HG03342 (cell line): Measurements from ENCODE around the gene MGLL.
A peak's percentile ranks its signal among the peaks of the same experiment; 100 is the strongest.

Experiments used
- ATAC-seq: cut with Tn5 transposase; IDR thresholded peaks from one replicate; pipeline ENCODE4 v1.9.1; 2021; ENCODE audit warnings: mild to moderate bottlenecking, moderate library complexity; ENCODE audit not compliant: unreplicated experiment

The MGLL gene

DNA sequence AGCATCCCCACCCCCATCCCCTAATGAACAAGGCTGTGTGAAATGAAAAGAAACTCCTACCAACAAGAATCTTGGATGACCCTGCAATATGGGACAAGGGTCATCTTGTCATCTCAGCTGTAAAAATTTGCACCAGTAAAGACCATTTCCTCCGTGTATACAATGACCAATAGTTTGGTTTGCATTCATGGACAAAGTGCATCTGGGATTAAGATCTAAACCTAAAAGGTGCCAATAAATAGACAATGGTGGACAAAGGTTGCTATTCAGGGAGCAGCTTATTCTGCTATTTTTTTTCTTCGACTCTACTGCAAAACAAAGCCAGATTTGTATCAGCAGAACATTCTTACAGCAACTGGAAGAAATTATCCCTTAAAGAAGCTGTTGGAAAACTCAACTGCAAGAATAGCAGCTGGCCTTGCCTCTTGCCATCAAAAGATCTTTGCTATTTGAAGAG is 8.0 kb downstream of the MGLL start:
- no peak for ATAC-seq

DNA sequence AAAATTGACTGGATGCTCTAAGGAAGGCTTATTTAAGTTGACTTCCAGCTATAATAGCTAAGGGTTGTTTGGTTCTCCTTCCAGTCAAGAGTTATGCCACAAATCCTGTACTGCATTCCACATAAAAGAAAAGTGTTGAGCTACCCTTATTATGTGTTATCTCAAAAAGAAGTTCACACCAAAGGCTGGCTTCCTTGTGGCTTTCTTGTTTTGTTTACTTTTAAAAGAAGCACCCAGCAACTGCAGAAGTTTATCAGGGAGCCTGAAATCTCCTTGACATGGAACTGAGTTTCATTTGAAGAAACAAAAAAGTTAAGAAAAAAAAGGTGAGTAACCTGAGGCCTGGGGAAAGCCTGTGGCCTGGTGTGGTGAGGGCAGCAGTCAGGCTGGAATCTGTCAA is 10.2 kb downstream of the MGLL start:
- ATAC-seq, result no peak

DNA sequence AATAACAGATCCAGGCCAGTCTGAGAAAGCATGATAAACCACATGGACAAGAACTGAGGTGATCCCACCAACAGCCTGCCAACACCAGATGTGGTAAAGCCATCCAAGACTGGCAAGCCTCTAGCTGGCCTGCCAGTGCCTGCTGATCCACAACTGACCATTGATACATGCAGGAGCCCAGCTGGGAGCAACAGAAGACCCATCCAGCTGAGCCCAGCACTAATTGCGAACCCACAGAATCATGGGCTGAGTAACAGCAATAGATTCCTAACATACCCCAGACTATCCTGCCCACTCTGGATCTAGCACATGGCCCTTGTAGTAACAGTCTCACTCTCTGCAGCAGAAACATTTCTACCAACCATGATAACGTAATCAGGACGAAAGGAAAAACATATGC is 10.6 kb downstream of the MGLL start:
- ATAC-seq, result no peak

DNA sequence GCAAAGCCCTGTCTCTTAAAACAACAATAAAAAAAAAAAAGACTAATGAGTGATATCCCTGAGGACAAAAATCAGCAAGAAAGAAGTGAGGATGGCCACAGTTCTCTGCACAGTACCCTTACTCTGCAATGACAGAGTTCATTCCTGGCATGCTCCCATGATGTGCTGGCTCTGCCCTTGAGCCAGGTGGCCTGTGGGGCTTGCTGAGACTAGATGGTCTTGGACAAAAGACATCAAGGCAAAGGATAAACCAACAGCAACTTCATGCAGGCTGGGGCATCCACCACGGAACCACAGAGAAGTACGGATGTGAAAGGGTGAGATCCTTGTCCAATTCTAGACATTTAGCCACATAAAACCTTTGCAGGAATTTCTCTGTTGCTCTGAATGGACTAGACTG is 12.7 kb downstream of the MGLL start:
- no peak for ATAC-seq

DNA sequence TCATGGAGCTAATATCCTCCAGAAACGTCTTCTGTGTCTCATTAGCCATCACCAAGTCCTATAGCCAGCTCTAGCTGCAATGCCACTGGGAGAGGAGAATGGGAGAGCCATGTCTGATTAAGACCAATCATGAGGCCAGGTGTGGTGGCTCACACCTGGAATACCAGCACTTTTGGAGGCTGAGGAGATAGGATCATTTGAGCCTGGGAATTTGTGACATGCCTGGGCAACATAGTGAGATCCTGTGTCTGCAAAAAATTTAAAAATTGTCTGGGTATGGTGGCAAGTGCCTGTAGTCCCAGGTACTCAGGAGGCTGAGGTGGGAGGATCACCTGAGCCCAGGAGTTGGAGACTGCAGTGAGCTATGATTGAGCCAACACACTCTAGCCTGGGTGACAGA is 13.1 kb downstream of the MGLL start:
- ATAC-seq, result no peak

DNA sequence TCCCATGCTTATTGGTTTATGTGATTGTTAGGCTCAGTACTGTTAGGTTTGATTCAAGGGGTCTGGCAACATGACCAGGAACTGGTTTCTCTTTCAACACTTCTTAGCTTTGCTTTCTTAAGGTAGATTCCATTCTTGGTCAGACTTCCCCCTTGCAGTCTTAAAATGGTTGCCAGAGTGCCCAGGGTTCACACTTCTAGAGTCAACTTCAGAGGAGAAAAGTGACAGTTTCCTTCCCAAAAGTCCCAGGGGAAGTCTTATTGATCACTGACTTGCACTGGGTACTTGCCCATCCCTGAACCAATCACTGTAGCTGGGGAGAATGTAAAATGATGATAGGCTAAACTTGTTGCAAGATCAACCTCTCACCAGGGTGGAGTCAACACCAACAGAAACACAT is 14.1 kb downstream of the MGLL start:
- ATAC-seq, result no peak

DNA sequence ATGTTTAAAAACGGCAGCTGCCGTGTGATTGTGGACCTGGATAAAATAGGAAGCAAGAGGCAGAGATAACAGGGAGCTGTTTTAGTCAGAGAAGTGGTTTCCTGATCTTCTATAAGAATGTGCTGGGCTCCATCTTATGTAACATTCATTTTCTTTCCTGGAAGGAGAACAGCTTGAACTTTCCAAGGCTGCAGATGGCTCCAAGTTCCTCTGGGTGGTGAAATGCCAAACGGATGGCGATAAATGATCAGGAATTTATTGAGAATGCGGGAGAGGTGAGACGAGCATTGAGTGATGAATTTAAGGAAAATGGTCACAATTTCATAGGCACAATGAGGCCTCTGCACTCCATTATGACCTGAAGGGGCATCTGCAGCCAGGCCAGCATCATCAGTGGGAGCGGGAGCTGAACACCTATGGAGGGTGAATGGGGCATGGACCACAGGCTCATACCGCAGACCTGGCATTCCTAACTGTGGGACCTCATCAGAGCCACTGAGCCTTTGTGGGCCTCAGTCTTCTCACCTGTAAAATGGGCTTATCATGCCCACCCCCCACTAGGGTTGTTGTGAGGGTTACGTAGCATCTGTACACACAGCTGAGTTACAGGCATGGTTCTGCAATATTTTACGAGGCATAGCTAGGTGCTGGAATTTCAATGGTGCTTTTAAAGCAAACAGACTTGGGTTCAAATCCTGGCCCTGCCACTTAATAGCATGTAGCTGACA is 17.1 kb downstream of the MGLL start:
- ATAC-seq, result no peak

DNA sequence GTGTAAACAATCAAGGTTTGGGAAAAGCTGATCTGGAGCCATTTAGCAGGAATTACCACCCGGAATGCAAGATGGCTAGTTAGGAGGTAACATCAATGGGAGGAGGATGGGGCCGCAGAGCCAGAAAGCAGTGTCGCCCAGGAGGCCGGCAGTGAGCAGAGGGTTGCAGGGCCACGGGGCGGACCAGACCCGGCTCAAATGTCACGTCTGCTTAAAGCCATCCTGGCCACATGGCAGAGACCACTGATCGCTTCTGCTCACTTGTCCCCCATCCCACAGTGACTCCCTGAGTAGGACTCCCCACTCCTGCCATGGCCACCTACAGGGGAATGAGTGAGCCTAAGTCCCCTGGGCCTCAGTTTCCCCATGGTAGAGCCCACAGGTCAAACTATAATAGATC is 18.2 kb downstream of the MGLL start:
- ATAC-seq, result no peak

DNA sequence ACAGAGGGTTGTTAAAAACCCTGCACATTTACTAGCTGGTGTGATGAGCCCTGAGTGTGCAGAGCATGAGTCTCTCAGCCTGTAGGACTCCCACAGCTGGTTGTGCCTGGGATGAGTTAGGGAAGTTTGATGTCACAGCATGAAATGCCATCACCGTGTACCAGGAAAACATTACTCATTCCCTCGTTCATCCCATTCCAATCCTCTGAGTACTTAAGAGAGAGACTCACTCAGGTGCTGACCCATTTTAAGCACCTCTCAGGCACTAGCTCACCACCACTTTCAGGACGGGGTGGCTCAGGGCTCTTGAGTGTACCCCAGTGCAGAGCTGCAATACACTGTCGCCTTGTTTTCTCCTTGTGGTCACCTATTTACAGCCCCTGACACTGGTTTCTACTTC is 18.7 kb downstream of the MGLL start:
- ATAC-seq, result no peak

DNA sequence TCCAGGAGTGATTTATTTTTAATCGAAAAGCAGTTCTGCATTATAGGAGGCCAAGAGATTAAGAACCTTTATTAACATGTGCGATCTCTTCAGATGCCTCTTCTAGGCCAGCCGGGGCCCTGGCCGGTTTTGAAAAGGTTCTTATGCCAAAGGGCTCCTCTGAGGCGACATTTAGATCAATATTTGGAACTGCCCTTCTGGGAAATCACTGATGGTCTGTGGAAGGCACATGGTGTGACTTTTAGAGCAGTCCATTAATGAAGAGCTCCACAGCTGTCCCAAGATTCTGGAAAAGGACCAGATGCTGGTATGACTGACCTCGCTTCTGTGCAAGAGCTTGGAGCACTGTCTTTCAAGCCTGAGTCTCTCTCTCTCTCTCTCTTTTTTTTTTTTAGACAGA is 19.7 kb downstream of the MGLL start:
- ATAC-seq, result no peak

DNA sequence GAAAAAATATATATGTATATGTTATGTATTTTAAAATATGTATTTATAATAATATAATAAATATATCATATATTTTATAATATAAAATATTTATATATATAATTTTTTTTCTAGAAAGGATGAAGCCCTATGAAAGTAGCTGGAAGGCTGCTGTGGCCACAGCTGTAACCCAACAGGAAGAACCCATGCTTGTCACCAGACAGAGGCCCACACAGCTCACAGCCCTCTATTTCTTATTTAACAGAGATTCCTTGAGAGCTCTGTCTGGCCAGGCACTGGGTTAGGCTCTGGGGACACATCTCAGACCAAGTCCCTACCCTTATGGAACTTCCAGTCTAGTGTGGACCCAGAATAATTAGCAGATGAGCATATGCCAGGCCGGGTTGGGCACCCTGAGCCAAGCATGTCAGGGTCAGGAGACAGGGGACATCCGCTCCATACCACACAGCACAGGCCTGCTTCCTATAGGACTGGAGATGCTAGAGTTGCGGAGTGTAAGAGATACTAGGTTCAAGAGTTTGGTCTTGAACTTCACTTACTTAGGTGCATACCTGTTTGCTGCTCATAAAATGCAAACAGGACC is 20.5 kb downstream of the MGLL start:
- no peak for ATAC-seq

DNA sequence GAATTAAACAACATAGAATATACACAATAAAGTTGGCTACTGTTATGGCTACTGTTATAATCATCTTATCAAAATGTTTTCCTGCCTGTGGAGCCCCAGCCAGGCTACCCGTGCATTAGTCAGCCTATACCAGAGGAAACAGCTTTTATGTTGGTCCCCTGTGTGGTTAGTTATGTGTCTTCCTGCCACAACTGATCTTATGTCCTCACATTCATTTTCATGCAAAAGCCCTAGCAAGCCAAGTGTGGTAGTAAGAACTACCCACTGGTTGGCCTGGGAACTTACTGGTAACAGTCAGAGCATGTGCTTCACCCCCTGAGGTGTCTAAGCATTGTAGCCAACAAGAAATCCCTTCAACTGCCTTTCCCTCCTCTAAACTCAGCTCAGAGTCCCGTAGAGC is 21.8 kb downstream of the MGLL start:
- ATAC-seq, result no peak

DNA sequence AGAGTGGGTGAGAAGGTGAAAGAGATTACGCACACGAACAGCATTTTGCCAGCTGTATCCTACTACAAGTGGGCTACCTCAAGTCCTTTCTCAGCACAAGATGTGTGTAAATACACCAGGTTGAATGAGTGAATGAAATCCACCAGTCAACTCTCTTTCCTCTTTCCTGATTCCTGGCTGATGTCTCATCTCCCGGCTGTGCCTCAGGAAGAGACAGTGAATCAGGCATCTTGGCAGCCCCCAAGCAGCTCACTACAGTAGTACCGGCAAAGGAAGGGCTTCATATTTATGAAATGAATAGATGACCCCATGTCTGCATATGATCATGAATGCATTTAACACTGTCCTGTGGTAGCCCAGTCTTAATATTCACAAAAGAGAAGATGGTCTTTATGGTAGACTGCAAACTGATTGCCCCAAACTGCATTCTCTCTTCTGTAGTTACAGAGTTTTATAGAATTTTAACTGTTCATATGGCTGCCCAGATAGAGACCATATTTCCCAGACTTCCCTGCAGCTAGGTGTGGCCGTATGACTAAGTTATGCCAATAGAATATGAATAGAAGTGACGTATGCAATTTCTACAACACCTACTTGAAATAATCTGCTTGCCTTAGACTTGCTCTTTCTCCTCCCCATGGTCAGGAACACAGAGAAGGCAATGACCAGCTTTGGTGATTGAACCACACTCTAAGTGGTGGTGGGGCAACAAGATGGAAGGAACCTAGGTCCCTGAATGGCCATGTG is 22.7 kb downstream of the MGLL start:
- ATAC-seq, result no peak

DNA sequence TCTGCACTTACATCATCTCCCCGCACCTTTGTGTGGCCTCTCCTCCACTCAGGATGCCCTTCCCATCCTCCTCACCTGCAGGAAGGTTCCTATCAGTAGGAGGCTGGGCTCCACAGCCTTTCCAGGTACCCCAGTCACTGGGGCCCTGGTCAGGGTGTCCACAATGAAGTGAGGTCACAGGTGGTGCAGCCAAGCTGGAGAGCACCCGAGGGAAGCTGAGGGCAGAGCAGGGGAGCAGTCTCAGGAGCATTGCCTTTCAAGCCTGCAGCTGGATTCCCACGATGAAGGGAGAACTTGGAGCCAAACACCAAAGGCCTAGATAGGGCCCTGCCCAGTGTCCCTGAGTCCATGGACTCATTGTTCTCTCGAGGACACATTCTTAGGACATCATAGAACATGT is 23.6 kb downstream of the MGLL start:
- ATAC-seq, result no peak

DNA sequence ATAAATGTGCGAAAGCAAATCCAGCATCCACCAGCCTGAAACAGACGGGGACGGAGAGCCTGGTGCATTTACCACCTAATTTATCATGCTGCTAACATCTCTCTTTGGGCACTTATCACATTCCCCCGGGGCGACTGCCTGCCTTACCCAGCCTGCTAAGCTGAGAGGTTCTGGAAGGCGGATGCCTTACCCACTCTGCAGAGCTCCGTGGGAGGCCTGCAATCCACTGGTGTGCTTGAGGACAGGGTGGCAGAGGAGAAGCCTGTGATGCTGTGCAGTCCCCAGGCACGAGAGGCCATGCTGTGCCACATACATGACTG is 25.5 kb downstream of the MGLL start:
- no peak for ATAC-seq

DNA sequence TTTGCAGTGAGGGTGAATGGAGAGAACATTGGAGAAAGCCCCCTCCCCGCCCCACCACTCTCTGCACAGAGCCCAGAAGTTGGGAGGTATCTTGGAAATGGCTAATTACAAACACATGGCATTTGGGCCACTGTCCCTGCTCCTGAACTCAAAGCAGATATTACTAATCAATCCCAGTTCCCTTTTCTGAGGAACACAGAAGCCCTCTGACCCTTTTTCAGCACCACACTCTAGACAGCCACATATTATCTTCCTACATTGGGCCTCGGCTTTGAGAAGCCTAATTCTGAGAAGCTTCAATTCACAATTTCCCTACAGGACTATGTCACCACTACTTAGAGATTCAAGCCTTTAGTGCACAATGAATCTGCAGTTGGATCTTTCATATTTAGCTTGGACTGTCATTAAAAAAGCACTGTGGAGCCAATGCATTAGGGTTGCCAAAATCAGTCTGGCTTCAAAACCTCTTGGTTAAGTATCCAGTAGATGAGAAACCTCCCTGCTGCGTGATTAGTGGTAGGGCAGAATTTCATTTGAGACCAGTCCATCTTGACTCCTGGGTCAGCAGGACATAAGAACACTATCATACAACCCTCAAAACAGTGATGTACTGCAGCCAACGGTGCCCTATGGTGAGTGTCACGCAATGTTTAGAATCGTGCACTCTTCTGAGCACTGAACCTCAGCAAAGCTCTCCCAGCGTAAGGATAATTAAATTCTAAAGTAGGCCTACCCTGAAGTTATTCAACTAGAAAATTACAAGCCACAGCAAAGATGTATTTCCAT is 26.1 kb downstream of the MGLL start:
- ATAC-seq, result no peak

DNA sequence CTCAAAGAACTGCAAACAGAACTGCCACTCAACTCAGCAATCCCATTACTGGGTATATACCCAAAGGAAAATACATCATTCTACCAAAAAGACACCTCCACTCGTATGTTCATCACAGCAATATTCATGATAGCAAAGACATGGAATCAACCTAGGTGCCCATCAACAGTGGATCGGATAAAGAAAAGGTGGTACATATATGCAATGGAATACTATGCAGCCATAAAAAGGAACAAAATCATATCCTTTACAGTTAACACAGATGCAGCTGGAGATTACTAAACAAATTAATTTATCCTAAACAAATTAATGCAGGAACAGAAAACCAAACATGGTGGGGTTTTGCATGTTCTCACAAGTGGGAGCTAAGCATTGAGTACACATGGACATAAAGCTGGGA is 27.3 kb downstream of the MGLL start:
- no peak for ATAC-seq

DNA sequence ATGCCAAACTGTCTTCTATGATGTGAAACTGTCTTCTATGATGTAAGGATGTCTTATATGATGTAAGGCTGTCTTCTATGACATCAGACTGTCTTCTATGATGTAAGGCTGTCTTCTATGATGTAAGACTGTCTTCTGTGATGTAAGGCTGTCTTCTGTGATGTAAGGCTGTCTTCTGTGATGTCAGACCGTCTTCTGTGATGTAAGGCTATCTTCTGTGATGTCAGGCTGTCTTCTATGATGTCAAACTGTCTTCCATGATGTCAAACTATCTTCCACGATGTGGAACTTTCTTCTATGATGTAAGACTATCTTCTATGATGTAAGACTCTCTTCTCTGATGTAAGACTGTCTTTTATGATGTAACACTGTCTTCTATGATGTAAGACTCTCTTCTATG is 27.9 kb downstream of the MGLL start:
- ATAC-seq, result no peak

DNA sequence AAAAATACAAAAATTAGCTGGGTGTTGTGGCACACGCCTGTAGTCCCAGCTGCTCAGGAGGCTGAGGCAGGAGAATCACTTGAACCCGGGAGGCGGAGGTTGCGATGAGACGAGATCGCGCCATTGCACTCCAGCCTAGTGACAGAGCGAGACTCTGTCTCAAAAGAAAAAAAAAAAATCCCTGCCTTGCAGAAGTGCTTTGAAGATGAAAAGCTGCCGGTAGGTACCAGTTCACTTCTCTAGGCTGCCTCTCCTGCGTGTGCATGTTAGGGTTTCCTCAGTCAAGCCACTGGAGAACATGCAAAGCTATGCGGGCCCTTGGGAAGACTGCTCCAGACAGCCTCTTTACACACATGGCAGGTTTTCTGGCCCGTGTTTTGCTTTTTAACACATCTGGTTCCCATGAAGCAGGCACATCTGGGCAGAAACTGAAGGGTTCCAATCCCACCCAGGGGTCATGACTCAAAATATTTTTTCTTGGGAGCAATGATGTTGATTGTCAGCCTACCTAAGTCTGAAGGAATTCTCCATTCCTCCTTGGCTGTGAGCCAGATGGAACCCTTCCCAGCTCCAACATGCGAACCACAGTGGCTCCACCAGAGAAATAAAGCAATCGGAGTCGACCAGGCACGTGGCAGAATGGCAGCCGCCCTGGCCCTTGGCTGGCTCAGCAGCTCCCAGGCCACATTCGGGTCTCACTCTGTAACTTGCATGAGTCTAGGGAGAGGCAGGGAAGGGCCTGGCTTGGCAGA is 29.6 kb downstream of the MGLL start:
- no peak for ATAC-seq

DNA sequence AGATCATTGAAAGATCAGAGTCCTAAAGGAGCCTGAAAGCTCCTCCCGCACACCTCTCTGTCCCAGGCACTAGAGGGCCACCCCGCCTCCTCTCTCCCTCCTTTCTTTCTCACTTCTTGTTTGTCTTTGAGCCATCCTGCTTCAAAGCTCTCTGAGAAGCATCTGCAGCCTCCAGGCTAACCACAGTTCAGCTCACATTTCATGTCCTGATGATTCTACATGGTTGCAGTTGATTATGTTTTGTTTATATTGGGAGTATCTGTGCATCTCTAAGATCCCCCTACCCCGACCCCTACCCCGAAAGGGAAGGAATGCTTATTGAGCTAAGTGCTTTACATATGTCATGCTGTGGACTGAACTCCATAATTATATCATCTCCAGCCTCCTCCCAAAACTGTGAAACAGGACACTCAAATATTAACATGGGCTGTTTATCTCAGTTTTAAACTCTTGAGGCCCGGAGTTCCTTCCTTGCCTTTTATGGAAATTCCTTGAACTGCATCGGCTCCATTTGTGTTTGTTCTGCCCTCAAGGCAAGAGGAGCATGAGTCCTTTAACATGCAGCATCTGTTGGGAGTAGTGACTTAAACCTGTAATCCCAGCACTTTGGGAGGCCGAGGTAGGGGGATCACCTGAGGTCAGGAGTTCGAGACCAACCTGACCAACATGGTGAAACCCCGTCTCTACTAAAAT is 30.9 kb downstream of the MGLL start:
- ATAC-seq, result peak; percentile 81

DNA sequence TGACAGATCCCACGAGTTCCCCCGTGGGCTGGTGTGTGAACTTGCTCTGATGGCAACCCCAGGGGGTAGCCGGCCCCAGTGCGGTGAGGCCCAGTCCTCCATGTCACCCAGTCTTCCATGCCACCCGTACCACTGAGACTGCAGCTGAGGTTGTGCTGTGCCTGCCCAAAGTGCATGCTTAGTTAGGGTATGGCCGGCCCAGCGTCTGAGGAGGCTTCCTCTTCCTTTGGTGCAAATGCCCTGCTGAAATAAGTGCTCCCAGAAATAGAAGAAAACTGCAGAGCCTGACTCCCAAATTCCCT is 31.5 kb downstream of the MGLL start:
- ATAC-seq, result peak; percentile 25
